ENCODE results near the gene PRMT7.

Gene PRMT7

GRCh38 chr16:68373528-68374245, 62.9 kb downstream of the PRMT7 start:
- H3K4me1 Mint-ChIP-seq, result peaks cover 22% of the 10 kb centered on the region
- peaks cover 9% of the 10 kb centered on the region for H3K27me3 Mint-ChIP-seq
- no peak overlapping the region for H3K27ac Mint-ChIP-seq
- H3K36me3 Mint-ChIP-seq (ENCODE audit: low read depth), result no peaks in the 10 kb centered on the region
- ATAC-seq (no peak), DNase-seq (no peak)
- no peaks in the 10 kb centered on the region for H3K9me3 Mint-ChIP-seq
- no peak overlapping the region for H3K4me3 Mint-ChIP-seq

- H3K9me3 Mint-ChIP-seq, result no peaks in the 10 kb centered on the region
- H3K27me3 Mint-ChIP-seq, result peaks cover 8% of the 10 kb centered on the region
- DNase-seq (no peak), ATAC-seq (no peak)
- peaks cover 18% of the 10 kb centered on the region for H3K4me1 Mint-ChIP-seq
- H3K4me3 Mint-ChIP-seq, result no peak overlapping the region
- no peak overlapping the region for H3K27ac Mint-ChIP-seq
- no peaks in the 10 kb centered on the region for H3K36me3 Mint-ChIP-seq (ENCODE audit: low read depth)
Measured at GRCh38 chr16:68374246-68374805, 63.5 kb downstream of the PRMT7 start.

- peaks cover 16% of the 10 kb centered on the region for H3K4me1 Mint-ChIP-seq
- H3K9me3 Mint-ChIP-seq, result no peaks in the 10 kb centered on the region
- H3K27ac Mint-ChIP-seq, result no peak overlapping the region
- H3K36me3 Mint-ChIP-seq (ENCODE audit: low read depth), result no peaks in the 10 kb centered on the region
- ATAC-seq, result no peak
- H3K27me3 Mint-ChIP-seq, result peaks cover 8% of the 10 kb centered on the region
- no peak for DNase-seq
- H3K4me3 Mint-ChIP-seq, result no peak overlapping the region
Measured at GRCh38 chr16:68374961-68375660, 64.3 kb downstream of the PRMT7 start.

GRCh38 chr16:68375801-68376536, 65.2 kb downstream of the PRMT7 start:
- ATAC-seq (no peak), DNase-seq (no peak)
- Mint-ChIP-seq H3K36me3 (ENCODE audit: low read depth) (no peaks in the 10 kb centered on the region), H3K4me3 (no peak overlapping the region), H3K9me3 (no peaks in the 10 kb centered on the region), H3K27me3 (peaks cover 7% of the 10 kb centered on the region), H3K27ac (no peak overlapping the region), H3K4me1 (peaks cover 8% of the 10 kb centered on the region)

GRCh38 chr16:68376590-68376989, 65.8 kb downstream of the PRMT7 start:
- Mint-ChIP-seq H3K4me1 (peaks cover 8% of the 10 kb centered on the region), H3K36me3 (ENCODE audit: low read depth) (no peaks in the 10 kb centered on the region), H3K27me3 (peaks cover 7% of the 10 kb centered on the region), H3K9me3 (no peaks in the 10 kb centered on the region), H3K27ac (no peak overlapping the region), H3K4me3 (no peak overlapping the region)
- ATAC-seq (no peak), DNase-seq (no peak)

- DNase-seq (no peak), ATAC-seq (no peak)
- no peak overlapping the region for H3K4me3 Mint-ChIP-seq
- no peak overlapping the region for H3K27ac Mint-ChIP-seq
- no peaks in the 10 kb centered on the region for H3K9me3 Mint-ChIP-seq
- peaks cover 8% of the 10 kb centered on the region for H3K4me1 Mint-ChIP-seq
- no peaks in the 10 kb centered on the region for H3K36me3 Mint-ChIP-seq (ENCODE audit: low read depth)
- peaks cover 7% of the 10 kb centered on the region for H3K27me3 Mint-ChIP-seq
Measured at GRCh38 chr16:68377221-68377620, 66.4 kb downstream of the PRMT7 start.

- H3K27me3 Mint-ChIP-seq, result peaks cover 4% of the 10 kb centered on the region
- no peak overlapping the region for H3K27ac Mint-ChIP-seq
- DNase-seq (no peak), ATAC-seq (no peak)
- no peak overlapping the region for H3K4me3 Mint-ChIP-seq
- H3K36me3 Mint-ChIP-seq (ENCODE audit: low read depth), result no peaks in the 10 kb centered on the region
- peaks cover 11% of the 10 kb centered on the region for H3K4me1 Mint-ChIP-seq
- H3K9me3 Mint-ChIP-seq, result no peaks in the 10 kb centered on the region
Measured at GRCh38 chr16:68377667-68378393, 67.0 kb downstream of the PRMT7 start.

GRCh38 chr16:68378436-68379415, 67.9 kb downstream of the PRMT7 start:
- H3K27ac Mint-ChIP-seq, result no peak overlapping the region
- ATAC-seq, result no peak
- no peak overlapping the region for H3K4me3 Mint-ChIP-seq
- H3K36me3 Mint-ChIP-seq (ENCODE audit: low read depth), result no peaks in the 10 kb centered on the region
- H3K27me3 Mint-ChIP-seq, result peaks cover 3% of the 10 kb centered on the region
- DNase-seq, result no peak
- no peaks in the 10 kb centered on the region for H3K9me3 Mint-ChIP-seq
- peaks cover 11% of the 10 kb centered on the region for H3K4me1 Mint-ChIP-seq

- peak; percentile 18 for ATAC-seq
- Mint-ChIP-seq H3K27ac (no peak overlapping the region), H3K27me3 (peaks cover 2% of the 10 kb centered on the region), H3K36me3 (ENCODE audit: low read depth) (no peaks in the 10 kb centered on the region), H3K9me3 (no peaks in the 10 kb centered on the region), H3K4me1 (peaks cover 11% of the 10 kb centered on the region), H3K4me3 (no peak overlapping the region)
- DNase-seq, result no peak
Measured at GRCh38 chr16:68379472-68380347, 68.9 kb downstream of the PRMT7 start.

GRCh38 chr16:68380348-68380670, 69.5 kb downstream of the PRMT7 start:
- ATAC-seq, result no peak
- Mint-ChIP-seq H3K36me3 (ENCODE audit: low read depth) (no peaks in the 10 kb centered on the region), H3K27me3 (no peaks in the 10 kb centered on the region), H3K27ac (no peak overlapping the region), H3K4me1 (peaks cover 13% of the 10 kb centered on the region), H3K9me3 (no peaks in the 10 kb centered on the region), H3K4me3 (no peak overlapping the region)
- DNase-seq, result no peak

GRCh38 chr16:68380676-68381362, 70.0 kb downstream of the PRMT7 start:
- H3K4me1 Mint-ChIP-seq, result peaks cover 13% of the 10 kb centered on the region
- no peaks in the 10 kb centered on the region for H3K27me3 Mint-ChIP-seq
- ATAC-seq, result no peak
- H3K4me3 Mint-ChIP-seq, result no peak overlapping the region
- no peaks in the 10 kb centered on the region for H3K9me3 Mint-ChIP-seq
- H3K27ac Mint-ChIP-seq, result no peak overlapping the region
- DNase-seq, result no peak
- no peaks in the 10 kb centered on the region for H3K36me3 Mint-ChIP-seq (ENCODE audit: low read depth)

GRCh38 chr16:68381363-68381724, 70.5 kb downstream of the PRMT7 start:
- Mint-ChIP-seq H3K9me3 (no peaks in the 10 kb centered on the region), H3K4me3 (no peak overlapping the region), H3K36me3 (ENCODE audit: low read depth) (no peaks in the 10 kb centered on the region), H3K27ac (no peak overlapping the region), H3K4me1 (peaks cover 13% of the 10 kb centered on the region), H3K27me3 (no peaks in the 10 kb centered on the region)
- ATAC-seq (no peak), DNase-seq (no peak)

All from activated naive CD8-positive, alpha-beta T cell treated with anti-CD3 and anti-CD28 coated beads, Interleukin-2, amount 50 U/mL, for 24 hours (primary cell).